H9 (cell line): Measurements from ENCODE around the gene SENP8. TPM values are rescaled to one million over a fixed set of nuclear protein-coding genes. Genes with fewer than 3 reads are reported as not detected.

ENCODE experiments used
- DNase-seq: peaks from one replicate; pipeline ENCODE4 v3.0.0-alpha.2; 2017
- H2AFZ ChIP-seq: one replicate; pipeline ENCODE4 v1.6.1; 2013; ENCODE audit warnings: mild to moderate bottlenecking, low read length, control low read depth, moderate library complexity
- H2AK5ac ChIP-seq: 2 replicates; pipeline ENCODE4 v1.6.1; 2013; ENCODE audit warnings: low read length, control low read depth, mixed read lengths; ENCODE audit not compliant: insufficient read length
- H2BK120ac ChIP-seq: one replicate; pipeline ENCODE4 v1.6.1; 2013; ENCODE audit warnings: low read depth, mild to moderate bottlenecking, low read length, control low read depth, inconsistent platforms; ENCODE audit not compliant: poor library complexity, severe bottlenecking
- H2BK12ac ChIP-seq: 2 replicates; pipeline ENCODE4 v1.6.1; 2013; ENCODE audit warnings: low read length, control low read depth, mixed read lengths, low read depth; ENCODE audit not compliant: insufficient read length
- H2BK15ac ChIP-seq: 2 replicates; pipeline ENCODE4 v1.6.1; 2013; ENCODE audit warnings: low read depth, low read length, control low read depth
- H2BK20ac ChIP-seq: one replicate; pipeline ENCODE4 v1.6.1; 2013; ENCODE audit warnings: low read depth, mild to moderate bottlenecking, low read length, control low read depth, inconsistent platforms; ENCODE audit not compliant: poor library complexity, severe bottlenecking
- H2BK5ac ChIP-seq: 2 replicates; pipeline ENCODE4 v1.6.1; 2013; ENCODE audit warnings: low read length, control low read depth, mixed read lengths; ENCODE audit not compliant: insufficient read length
- H3K14ac ChIP-seq: 2 replicates; pipeline ENCODE4 v1.6.1; 2013; ENCODE audit warnings: low read length, control low read depth; ENCODE audit not compliant: insufficient read depth
- H3K18ac ChIP-seq: 2 replicates; pipeline ENCODE4 v1.6.1; 2013; ENCODE audit warnings: low read depth, mild to moderate bottlenecking, mixed read lengths, low read length, control low read depth; ENCODE audit not compliant: insufficient read length
- H3K23ac ChIP-seq: 2 replicates; pipeline ENCODE4 v1.6.1; 2013; ENCODE audit warnings: low read length, control low read depth, mixed read lengths, low read depth; ENCODE audit not compliant: insufficient read length
- H3K23me2 ChIP-seq: 2 replicates; pipeline ENCODE4 v1.6.1; 2013; ENCODE audit warnings: low read depth, mild to moderate bottlenecking, mixed read lengths, low read length, control low read depth; ENCODE audit not compliant: insufficient read length, poor library complexity, severe bottlenecking
- H3K27ac ChIP-seq: 2 replicates; pipeline ENCODE4 v1.5.1; 2013; ENCODE audit warnings: low read length, control low read depth, mixed read lengths, low read depth; ENCODE audit not compliant: insufficient read length
- H3K27me3 ChIP-seq: 2 replicates; pipeline ENCODE4 v1.6.1; 2013; ENCODE audit warnings: low read length, control low read depth, inconsistent platforms; ENCODE audit not compliant: insufficient read depth
- H3K4ac ChIP-seq: 2 replicates; pipeline ENCODE4 v1.6.1; 2013; ENCODE audit warnings: low read depth, mild to moderate bottlenecking, control low read depth, inconsistent platforms, low read length, moderate library complexity
- H3K4me1 ChIP-seq: 2 replicates; pipeline ENCODE4 v1.6.1; 2013; ENCODE audit warnings: low read length, control low read depth, inconsistent platforms; ENCODE audit not compliant: insufficient read depth
- H3K4me2 ChIP-seq: 2 replicates; pipeline ENCODE4 v1.6.1; 2013; ENCODE audit warnings: low read length, control low read depth, mixed read lengths; ENCODE audit not compliant: insufficient read length, insufficient read depth
- H3K56ac ChIP-seq: 2 replicates; pipeline ENCODE4 v1.6.1; 2013; ENCODE audit warnings: low read depth, mild to moderate bottlenecking, mixed read lengths, low read length, control low read depth; ENCODE audit not compliant: insufficient read length
- H3K79me1 ChIP-seq: 2 replicates; pipeline ENCODE4 v1.6.1; 2013; ENCODE audit warnings: low read depth, mild to moderate bottlenecking, moderate library complexity, low read length, control low read depth, inconsistent platforms; ENCODE audit not compliant: insufficient read depth, poor library complexity, severe bottlenecking
- H3K79me2 ChIP-seq: 2 replicates; pipeline ENCODE4 v1.6.1; 2013; ENCODE audit warnings: low read length, control low read depth, inconsistent platforms; ENCODE audit not compliant: insufficient read depth
- H3K9ac ChIP-seq: 2 replicates; pipeline ENCODE4 v1.6.1; 2013; ENCODE audit warnings: low read length, control low read depth, mixed read lengths; ENCODE audit not compliant: insufficient read length; ENCODE audit errors: extremely low read depth
- H3K9me3 ChIP-seq: one replicate; pipeline ENCODE4 v1.6.1; 2013; ENCODE audit warnings: low read depth, low read length, inconsistent platforms; ENCODE audit not compliant: control insufficient read depth
- H3T11ph ChIP-seq: one replicate; pipeline ENCODE4 v1.6.1; 2013; ENCODE audit warnings: mild to moderate bottlenecking, low read length, control low read depth, inconsistent platforms
- H4K20me1 ChIP-seq: one replicate; pipeline ENCODE4 v1.6.1; 2013; ENCODE audit not compliant: control insufficient read depth, insufficient read length, insufficient read depth
- H4K5ac ChIP-seq: 2 replicates; pipeline ENCODE4 v1.6.1; 2013; ENCODE audit warnings: low read depth, mild to moderate bottlenecking, mixed read lengths, low read length, control low read depth; ENCODE audit not compliant: insufficient read length
- H4K8ac ChIP-seq: replicated peaks from 2 replicates; pipeline ENCODE4 v1.6.1; 2013; ENCODE audit warnings: low read length, control low read depth, mixed read lengths, low read depth; ENCODE audit not compliant: insufficient read length
- H4K91ac ChIP-seq: 2 replicates; pipeline ENCODE4 v1.6.1; 2013; ENCODE audit warnings: low read depth, mild to moderate bottlenecking, moderate library complexity, mixed read lengths, low read length, control low read depth; ENCODE audit not compliant: insufficient read length
- H3K27ac Mint-ChIP-seq, 3 experiments: 2 replicates in 2 of 3; 3 replicates in 1 of 3; pipeline ENCODE4 v1.8.0; 2020 to 2021; ENCODE audit warnings: mixed read lengths in 3 of 3, mild to moderate bottlenecking in 1 of 3, moderate library complexity in 1 of 3
- H3K27me3 Mint-ChIP-seq: 2 replicates; pipeline ENCODE4 v1.8.0; 2021; ENCODE audit warnings: low read depth, mild to moderate bottlenecking, moderate library complexity, mixed read lengths
- H3K36me3 Mint-ChIP-seq, 3 experiments: 2 replicates in 2 of 3; 3 replicates in 1 of 3; pipeline ENCODE4 v1.8.0; 2020 to 2021; ENCODE audit warnings: low read depth in 3 of 3, mixed read lengths in 3 of 3; ENCODE audit not compliant: insufficient read depth in 1 of 3
- H3K4me1 Mint-ChIP-seq, 2 experiments: 2 replicates each; pipeline ENCODE4 v1.8.0; 2020; ENCODE audit warnings: mixed read lengths in 2 of 2
- H3K4me3 Mint-ChIP-seq, 2 experiments: 2 replicates in 1 of 2; 3 replicates in 1 of 2; pipeline ENCODE4 v1.8.0; 2020 to 2021; ENCODE audit warnings: mild to moderate bottlenecking in 2 of 2, mixed read lengths in 2 of 2, moderate library complexity in 1 of 2
- H3K9me3 Mint-ChIP-seq, 2 experiments: 2 replicates in 1 of 2; 3 replicates in 1 of 2; pipeline ENCODE4 v1.8.0; 2020; ENCODE audit warnings: mild to moderate bottlenecking in 2 of 2, mixed read lengths in 2 of 2, moderate library complexity in 1 of 2
- CTCF ChIP-seq: fragments of 200-600 bp; sonication (generic); conservative IDR thresholded peaks from 3 replicates; pipeline ENCODE4 v1.8.0; 2021; ENCODE audit warnings: antibody characterized with exemption, mild to moderate bottlenecking
- total RNA-seq: library from RNA; stranded (reverse); gene quantifications from 2 replicates; pipeline ENCODE4 v1.2.1, GENCODE V29; 2021

SENP8 gene
- total RNA-seq, 1 experiment from 2014 or later = 4.8 TPM

- H3K27ac ChIP-seq = no peak overlapping the region
- no peak overlapping the region for H3K4ac ChIP-seq
- no peak overlapping the region for H4K5ac ChIP-seq
- H3K56ac ChIP-seq = no peak overlapping the region
- no peak overlapping the region for H3K9ac ChIP-seq
- H2BK120ac ChIP-seq = no peak overlapping the region
- no peak overlapping the region for H2AFZ ChIP-seq
- Mint-ChIP-seq H3K9me3 (no peaks in the 10 kb centered on the region), H3K4me3 (no peak overlapping the region), H3K4me1 (0 out of 4 replicates have a peak, but pooled peaks cover 0 to 1% of the 10 kb centered on the region in 2 experiments), H3K27me3 (no peaks in the 10 kb centered on the region), H3K36me3 (no peaks in the 10 kb centered on the region), H3K27ac (no peak overlapping the region)
- H4K91ac ChIP-seq = no peak overlapping the region
- no peak overlapping the region for H3K18ac ChIP-seq
- no peak for TF ChIP-seq CTCF
- no peaks in the 10 kb centered on the region for H3K27me3 ChIP-seq
- no peaks in the 10 kb centered on the region for H3K9me3 ChIP-seq
- no peak overlapping the region for H2BK20ac ChIP-seq
- H2BK12ac ChIP-seq = no peak overlapping the region
- no peaks in the 10 kb centered on the region for H3K79me2 ChIP-seq
- H3K4me2 ChIP-seq = no peak overlapping the region
- no peaks in the 10 kb centered on the region for H3K79me1 ChIP-seq
- no peak overlapping the region for H4K8ac ChIP-seq
- no peak overlapping the region for H2BK15ac ChIP-seq
- H3T11ph ChIP-seq = no peak overlapping the region
- no peak overlapping the region for H3K23ac ChIP-seq
- no peak overlapping the region for H3K14ac ChIP-seq
- DNase-seq = no peak
- H2BK5ac ChIP-seq = no peak overlapping the region
- H3K23me2 ChIP-seq = no peaks in the 10 kb centered on the region
- no peak overlapping the region for H2AK5ac ChIP-seq
- no peaks in the 10 kb centered on the region for H4K20me1 ChIP-seq
- no peaks in the 10 kb centered on the region for H3K4me1 ChIP-seq
Measured at GRCh38 chr15:72068856-72069255, 49.3 kb upstream of the SENP8 start.
